NCI-H2196 treated with DMSO at 0.1 percent for 48 hours (cell line): ENCODE measurements around the gene PRRT1B.

Source experiments
- DNase-seq: peaks from one replicate; lab custom pipeline; 2025; ENCODE audit not compliant: unreplicated experiment; lab: John Stamatoyannopoulos, UW

Gene PRRT1B

DNA sequence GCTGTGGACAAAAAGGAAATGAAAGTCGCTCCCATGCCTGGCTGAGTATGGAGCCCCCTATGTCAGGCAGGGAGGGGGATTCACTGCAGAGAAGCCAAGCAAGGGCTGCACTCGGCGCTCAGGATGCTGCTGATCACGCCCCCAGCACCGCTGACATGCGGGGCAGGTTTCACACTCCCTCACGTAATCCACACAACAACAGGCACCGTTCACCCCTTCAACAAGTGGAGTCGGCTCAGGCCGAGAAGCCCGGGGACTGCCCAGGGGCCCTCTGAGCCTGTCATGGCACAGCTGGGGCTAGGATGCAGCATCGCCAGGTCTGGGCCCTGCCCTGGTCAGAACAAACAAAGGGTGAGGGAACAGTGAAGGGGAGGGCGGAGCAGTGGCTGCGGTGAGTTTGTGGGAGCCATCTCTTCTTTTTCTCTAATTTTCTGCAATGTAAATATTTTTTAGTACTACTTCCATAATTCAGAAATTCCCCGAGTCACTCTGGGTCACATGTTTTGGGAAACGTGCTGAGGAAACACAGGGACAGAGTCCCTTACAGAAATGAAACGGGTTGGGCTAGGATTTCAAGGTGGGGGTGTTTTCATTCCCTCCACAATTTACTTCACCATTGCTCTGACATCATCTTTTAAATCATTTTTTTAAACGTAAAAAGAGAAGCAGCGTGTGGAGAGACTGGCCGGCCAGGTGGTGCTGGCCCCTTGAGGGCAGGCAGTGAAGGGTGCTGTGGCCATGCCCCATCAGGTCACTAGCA lies 49.8 kb downstream of the PRRT1B start:
- DNase-seq, result no peak

DNA sequence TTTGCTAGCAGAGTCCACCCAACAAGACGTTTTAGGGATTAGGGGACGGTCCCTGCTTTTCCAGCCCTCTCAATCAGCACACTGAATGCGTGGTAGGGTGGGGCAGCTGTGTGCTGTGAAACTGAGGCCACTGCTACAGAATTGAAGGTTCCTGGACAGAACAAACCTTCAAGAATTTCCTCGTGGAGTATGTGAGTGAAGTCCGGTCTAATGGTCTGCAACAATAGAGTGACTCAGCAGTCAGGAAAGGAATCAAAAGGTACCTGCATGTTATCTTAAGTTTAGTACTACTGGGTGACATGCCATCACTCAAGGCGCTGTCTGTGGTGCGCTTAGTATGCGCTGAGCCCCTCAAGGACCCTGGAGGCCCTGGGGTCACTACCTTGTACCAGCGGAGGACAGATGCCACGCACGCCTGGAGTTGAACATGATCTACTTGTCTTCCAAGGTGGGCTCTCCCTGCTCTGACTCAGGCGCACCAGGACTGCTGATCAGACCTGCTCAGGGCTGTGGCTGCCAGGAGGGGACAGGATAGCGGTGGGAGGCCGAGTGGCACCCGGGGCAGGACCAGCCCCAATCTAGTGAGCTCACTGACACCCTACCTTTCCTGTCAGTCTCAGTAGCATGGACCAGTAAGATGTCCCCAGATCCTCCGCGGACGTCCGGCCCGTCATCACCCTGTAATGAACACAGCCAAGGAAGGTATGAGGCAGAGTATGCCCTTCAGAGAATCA lies 50.5 kb downstream of the PRRT1B start:
- DNase-seq, result no peak

DNA sequence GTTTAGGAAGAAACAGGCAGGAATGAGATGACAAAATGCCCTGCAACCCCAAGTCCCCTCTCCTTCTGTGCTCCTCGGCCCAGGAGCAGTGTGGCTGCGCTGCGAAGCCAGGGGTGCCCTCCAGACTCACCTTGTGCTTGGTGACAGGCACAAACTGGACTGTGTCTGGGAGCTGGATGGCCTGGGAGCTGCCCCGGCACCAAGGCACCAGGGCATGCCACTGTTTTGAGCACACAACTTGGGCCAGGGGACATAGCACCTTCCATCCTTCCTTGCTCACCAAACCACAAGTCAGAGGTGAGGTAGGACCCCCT lies 51.1 kb downstream of the PRRT1B start:
- DNase-seq, result no peak

DNA sequence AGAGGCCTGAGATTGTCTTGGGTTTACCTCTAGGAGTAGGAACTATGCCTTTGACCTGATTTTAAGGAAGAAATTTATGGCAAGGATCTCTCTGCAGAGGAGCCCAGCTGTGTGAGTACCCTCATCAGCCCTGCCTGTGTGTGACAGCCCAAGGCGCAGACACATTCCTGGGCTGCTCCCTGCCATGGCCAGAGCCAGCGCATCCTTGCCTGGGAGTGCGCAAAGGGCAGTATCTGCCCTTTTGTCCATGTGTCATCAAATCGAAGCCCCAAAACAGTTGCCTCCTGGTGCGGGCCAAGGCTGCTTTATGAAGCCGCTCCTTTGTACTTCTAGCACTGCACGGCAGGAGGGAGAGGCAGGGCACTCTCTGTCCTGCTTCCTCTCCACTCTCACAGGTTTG lies 51.9 kb downstream of the PRRT1B start:
- no peak for DNase-seq

DNA sequence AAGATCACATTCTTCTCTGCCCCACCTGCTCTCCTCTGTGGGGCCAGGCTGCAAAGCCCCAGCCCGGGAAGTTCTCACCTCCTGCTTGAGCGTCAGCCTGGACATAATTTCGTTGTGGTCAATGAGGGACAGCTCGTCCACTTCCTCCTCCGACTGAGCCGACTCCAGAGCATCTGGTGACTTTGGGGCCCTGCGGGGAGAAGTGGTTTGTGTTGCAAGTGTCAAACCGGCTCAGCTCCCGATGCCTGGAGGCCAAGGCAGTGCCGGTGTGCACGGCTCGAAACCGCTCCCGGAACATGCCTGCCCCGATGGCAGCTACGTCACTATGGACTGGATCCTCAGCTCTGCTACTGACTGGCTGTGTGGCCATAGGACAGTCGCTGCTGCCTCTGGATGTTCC lies 52.8 kb downstream of the PRRT1B start:
- DNase-seq, result no peak

DNA sequence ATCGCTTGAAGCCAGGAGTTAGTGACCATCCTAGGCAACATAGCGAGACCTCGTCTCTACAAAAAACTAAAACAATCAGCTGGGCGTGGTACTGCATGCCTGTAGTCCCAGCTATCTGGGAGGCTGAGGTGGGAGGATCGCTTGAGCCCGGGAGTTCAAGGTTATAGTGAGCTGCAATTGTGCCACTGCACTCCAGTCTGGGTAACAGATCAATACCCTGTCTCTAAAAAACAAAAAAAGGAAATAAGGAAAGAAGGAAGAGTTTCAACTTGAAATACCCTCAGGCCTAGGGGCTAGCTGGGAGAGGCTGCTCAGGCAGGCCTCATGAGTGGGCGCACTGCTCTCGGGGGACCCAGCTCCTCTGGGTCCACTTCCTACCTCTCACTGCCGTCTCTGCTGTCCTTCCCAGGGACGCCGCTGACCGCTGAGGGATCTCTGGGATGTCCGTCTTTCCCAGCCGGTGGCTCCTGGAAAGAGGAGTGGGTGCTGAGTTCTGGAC lies 56.4 kb downstream of the PRRT1B start:
- DNase-seq, result no peak

DNA sequence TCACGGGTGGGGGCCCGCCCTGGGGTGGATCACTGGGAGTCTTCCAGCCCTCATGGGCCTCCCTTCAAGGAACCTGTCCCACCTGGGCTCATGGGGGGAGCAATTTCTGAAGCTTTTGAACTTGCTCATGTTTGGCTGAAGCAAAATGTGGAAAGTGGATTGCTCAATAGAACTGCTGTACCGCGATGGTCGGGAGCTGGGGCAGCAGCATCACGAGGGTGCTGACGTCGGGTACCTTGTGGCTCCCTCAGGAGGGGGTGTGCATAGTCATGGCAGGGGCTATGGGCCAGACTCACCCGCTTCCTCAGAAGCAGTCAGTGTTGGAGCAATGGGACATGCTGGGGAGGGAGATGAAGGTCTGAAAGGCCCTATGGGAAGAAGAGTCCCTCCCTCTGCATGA lies 57.9 kb downstream of the PRRT1B start:
- DNase-seq, result no peak

DNA sequence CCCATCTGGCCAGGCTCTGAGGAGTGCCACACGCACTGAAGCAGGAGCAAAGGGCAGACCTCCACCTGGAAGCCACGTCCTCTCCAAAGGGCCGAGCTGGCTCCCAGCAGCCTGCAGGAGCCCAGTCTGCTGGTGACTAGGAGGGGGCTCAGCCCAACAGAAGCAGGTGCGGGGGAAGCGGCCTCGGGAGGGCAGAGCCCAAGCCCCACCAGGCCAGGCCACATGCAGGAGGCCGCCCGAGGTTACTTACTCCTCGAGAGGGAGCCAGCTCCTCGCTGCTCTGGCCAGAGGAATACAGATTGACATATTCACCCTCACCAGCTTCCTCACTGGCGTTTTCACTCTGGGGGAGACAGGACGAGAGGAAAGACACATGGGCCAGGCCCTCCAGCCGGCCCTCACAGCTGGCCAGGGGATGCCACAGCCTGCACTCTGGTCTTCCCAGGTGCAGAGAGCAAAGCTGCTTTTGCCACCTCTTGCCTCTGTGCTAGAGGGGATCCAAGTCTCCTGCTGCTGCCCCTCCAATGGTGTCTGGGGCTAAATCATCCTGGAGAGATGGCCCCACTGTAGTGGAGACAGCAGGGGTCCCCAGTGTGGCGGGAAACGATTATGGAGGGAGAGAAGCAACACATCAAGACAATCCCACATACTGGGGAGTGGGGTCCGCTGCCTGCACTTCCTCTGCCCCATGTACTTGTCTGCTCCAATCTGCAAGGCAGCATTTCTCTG lies 58.6 kb downstream of the PRRT1B start:
- no peak for DNase-seq

DNA sequence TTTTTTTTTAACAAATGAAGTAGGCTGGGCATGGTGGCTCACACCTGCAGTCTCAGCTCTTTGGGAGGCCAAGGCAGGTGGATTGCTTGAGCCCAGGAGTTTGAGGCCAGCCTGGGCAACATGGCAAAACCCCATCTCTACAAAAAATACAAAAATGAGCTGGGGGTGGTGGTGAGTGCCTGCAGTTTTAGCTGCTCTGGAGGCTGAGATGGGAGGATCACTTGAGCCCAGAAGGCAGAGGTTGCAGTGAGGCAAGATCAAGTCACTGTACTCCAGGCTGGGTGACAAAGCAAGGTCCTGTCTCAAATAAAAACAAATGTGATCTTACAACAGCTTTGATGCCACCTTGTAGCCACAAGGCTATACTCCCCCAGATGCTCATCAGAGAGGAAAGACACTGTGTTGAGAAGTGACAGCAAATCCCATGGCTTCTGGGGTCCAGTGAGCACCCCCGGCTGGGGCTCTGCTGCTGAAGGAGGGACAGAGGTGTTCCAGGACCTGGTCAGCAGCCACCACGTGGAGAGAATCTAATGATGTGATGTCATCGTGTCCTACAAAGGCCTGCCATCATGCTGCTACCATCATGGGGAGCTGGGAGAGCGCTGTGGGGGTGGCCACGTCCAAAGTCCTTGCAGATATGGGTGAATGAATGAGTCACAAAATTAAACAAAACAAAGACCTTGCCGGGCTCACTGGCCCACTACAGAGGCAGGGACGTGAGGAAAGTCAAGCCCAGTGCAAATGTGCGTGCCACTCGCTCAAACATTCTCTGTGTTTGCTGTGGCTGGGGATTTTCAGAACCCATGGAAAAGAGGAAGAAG lies 60.7 kb downstream of the PRRT1B start:
- no peak for DNase-seq

DNA sequence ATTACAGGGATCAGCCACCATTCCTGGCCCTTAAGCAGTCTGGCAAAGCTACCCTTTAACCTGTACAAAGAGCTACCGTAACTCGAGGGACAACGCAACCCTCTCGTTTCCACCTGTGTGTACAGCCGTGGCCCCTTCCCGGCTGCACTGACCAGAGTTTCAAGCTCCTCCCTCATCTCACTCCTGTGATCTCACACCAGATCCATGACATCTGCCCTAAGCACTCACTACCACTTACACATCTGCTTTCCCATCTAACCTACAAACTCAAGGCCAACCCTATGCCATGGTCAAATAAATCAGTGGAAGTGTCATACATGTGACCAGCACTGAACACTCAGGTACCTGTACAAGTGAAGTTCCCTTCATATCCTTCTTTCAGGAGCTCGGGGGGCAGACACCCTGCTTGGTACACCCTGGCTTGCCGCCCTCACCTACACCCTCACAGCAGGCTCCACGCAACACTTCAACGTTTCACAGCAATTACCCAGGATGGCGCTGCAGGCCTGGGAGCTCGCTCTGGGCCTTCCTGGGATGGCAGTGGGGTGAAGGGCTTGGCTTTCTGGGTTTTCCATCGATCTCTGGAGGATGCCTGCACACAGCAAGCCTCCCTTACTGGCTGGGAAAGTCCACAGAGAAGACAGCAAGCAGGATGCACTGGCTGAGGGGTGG lies 61.7 kb downstream of the PRRT1B start:
- no peak for DNase-seq

DNA sequence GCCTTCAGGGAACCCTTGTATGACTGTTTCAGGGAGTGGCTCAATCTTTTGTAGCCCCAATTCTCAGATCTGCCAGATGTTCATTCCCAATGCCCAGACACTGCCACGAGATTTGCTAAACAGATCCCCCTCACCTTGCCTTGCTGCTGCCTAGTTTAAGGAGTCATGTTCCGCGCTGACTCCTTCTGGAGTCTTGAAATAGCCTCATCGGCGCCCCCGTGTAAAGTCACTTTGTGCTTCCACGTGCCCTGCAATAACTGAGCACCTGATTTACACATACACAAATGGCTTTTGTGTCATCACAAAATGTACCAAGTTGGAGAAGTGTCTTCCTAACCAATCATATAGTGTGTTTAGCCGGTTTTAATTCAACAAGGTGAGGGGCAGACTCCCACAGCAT lies 62.3 kb downstream of the PRRT1B start:
- DNase-seq, result no peak

DNA sequence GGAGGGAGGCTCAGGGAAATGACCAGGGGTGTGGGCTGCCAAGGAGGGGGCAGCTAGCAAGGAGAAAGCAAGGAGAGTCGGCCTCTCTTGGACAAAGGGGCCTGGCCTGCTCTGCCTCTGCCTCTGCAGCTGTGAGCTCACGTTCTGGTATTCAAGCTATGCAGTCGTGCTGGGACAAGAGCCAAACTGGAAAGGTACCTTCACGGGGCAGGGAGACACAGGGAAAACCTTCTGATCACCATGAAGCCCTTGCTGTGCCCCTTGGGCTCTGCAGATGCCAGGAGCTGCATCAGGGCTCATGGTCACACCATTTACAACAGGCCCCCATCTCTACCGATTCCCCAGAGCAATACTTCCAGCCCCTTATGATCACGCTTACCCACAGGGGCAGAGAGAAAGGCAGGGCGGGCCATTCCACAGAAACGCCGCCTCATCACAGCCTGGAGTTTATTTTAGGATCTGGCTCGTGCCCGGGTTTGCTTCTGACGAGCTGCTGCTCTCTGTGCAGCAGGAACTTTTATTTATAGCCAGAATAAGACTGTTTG lies 63.2 kb downstream of the PRRT1B start:
- DNase-seq, result no peak
